Measurements from ENCODE around the gene SLC17A7. TPM values are rescaled to one million over a fixed set of nuclear protein-coding genes. Genes with fewer than 3 reads are reported as not detected.
A peak's percentile ranks its signal among the peaks of the same experiment; 100 is the strongest.

SLC17A7 gene
- total RNA-seq, 1 donor from 2014 or later, result 0.55 TPM

DNA sequence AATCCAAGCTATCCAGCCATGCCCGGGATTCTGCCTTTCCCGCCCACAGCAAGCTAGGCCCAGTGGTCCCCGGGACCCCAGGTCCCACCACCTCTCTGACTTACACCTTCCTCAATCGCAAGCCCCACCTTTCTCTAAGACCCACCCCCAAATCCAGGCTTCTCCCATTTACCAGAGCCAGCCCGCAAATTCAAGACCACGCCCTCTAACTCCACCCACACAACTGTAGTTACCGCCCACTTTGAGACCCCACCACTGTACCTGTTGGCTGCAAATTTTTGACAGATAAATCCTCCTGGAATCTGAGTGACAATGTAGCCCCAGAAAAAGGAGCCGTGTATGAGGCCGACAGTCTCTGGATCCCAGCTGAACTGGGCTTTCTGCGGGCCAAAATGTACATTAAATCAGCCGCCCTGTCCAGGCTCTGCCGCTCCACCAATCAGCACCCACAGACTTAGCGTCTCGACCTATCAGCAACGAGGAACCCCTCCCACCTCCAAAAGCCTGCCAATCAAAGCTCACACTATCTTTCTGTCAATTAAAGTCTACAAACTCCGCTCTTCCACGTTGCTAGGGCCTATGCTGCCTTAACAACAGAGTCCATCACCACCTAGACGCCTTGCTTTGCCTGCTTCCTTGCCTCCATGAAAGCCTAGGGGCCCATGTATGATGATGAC is 6.3 kb downstream of the SLC17A7 start:
- ChIA-PET CTCF (interaction anchor here (1.2 kb wide), 1 partner anchor 8 kb away, joined by 3 read pairs; no protein-coding TSS in a partner anchor), POLR2A (no interaction called here)
- H3K4me1 Mint-ChIP-seq, result peaks cover 32% of the 10 kb centered on the region
- no peak overlapping the region for H3K4me3 Mint-ChIP-seq
- H3K27me3 Mint-ChIP-seq, result peaks cover 81% of the 10 kb centered on the region
- H3K9me3 Mint-ChIP-seq, result no peaks in the 10 kb centered on the region
- H3K27ac Mint-ChIP-seq, result no peak overlapping the region
- H3K36me3 Mint-ChIP-seq (ENCODE audit: low read depth), result no peaks in the 10 kb centered on the region
- ATAC-seq (ENCODE audit: low read depth), result no peak
- TF ChIP-seq, protein P1, sequence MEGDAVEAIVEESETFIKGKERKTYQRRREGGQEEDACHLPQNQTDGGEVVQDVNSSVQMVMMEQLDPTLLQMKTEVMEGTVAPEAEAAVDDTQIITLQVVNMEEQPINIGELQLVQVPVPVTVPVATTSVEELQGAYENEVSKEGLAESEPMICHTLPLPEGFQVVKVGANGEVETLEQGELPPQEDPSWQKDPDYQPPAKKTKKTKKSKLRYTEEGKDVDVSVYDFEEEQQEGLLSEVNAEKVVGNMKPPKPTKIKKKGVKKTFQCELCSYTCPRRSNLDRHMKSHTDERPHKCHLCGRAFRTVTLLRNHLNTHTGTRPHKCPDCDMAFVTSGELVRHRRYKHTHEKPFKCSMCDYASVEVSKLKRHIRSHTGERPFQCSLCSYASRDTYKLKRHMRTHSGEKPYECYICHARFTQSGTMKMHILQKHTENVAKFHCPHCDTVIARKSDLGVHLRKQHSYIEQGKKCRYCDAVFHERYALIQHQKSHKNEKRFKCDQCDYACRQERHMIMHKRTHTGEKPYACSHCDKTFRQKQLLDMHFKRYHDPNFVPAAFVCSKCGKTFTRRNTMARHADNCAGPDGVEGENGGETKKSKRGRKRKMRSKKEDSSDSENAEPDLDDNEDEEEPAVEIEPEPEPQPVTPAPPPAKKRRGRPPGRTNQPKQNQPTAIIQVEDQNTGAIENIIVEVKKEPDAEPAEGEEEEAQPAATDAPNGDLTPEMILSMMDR (IDR thresholded peaks at IDR 0.05), result no peak
- intact Hi-C loops (cut with micrococcal nuclease), result no loop called here
- DNase-seq, result no peak

DNA sequence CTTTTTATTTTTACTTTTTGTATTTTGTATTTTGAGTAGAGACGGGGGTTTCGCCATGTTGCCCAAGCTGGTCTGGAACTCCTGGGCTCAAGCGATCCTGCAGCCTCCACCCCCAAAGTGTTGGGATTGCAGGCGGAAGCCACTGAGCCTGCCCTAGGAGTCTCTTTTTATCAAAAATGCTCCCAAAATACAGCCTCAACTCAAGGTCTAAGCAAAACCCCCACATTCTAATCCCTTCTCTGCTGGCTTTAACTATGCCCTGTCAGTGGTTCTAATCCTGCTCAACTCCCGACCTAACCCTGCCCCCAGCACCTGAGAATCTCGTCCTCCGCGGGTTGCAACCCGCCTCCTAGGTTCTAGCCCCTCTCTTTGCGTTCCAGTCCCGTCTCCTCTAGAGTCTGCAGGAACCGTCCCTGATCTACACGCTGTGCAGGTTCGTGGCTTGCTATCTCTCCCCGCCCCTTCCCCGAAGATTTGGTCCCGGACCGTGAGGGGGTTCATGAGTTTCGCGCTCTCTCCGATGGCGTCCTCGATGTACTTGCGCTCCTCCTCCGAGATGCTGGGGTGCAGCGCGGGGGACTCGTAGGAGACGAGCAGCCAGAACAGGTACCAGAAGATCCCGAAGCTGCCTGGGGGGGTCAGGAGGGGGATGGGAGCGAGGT is 8.0 kb downstream of the SLC17A7 start:
- H3K4me3 Mint-ChIP-seq, result no peak overlapping the region
- H3K27me3 Mint-ChIP-seq, result peaks cover 76% of the 10 kb centered on the region
- DNase-seq (no peak), ATAC-seq (ENCODE audit: low read depth) (no peak)
- peaks cover 37% of the 10 kb centered on the region for H3K4me1 Mint-ChIP-seq
- CTCF ChIA-PET, result interaction anchor here (1.2 kb wide), 1 partner anchor 10 kb away, joined by 3 read pairs; no protein-coding TSS in a partner anchor
- H3K9me3 Mint-ChIP-seq, result no peaks in the 10 kb centered on the region
- POLR2A ChIA-PET, result interaction anchor here (0.7 kb wide), 1 partner anchor 946 kb away, joined by 3 read pairs; no protein-coding TSS in a partner anchor
- no peaks in the 10 kb centered on the region for H3K36me3 Mint-ChIP-seq (ENCODE audit: low read depth)
- intact Hi-C loops (cut with micrococcal nuclease), result no loop called here
- no peak overlapping the region for H3K27ac Mint-ChIP-seq
- TF ChIP-seq, protein P1 (IDR thresholded peaks at IDR 0.05), result no peak

DNA sequence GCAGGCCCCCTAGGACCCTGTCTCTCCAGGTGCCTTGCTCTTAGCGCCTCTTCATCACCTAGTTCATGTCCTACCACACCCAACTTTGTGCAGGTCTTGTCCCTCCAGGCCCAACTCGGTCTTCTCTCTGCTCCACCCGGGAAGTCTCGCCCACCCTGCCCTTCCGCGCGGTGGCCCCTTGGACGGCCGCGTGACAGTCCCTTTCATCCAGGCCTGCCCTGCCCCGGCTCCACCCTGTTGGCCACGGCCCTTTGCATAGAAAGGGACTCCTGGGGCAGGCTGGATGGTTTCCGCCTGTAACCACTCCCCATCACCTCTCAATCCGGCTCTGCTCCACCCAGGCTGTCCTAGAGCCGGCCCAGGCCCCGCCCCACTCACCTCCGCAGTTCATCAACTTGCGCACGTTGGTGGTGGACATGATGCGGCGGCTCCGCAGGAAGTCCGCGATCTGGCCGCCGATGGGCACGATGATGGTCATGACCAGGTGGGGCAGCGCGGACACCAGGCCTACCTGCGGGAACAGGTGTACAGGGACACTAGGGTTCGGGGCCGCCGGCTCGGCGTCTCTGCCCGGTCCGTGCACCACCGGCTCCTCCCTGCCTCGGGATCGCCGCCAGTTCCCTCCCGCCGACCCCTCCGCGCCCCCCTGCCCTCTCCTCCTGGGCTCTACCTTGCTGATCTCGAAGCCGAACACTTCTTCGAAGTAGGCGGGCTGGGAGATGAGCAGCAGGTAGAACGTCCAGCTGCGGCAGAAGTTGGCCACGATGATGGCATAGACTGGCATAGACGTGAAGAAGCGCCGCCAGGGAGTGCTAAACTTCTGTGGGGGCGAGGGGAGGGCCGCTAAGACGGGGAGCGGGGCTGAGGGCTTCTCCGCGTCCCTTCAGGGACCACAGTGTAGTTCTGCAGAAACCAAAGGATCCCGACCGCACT is 8.9 kb downstream of the SLC17A7 start:
- Mint-ChIP-seq H3K27me3 (peaks cover 73% of the 10 kb centered on the region), H3K4me3 (no peak overlapping the region), H3K36me3 (ENCODE audit: low read depth) (no peaks in the 10 kb centered on the region), H3K4me1 (peaks cover 45% of the 10 kb centered on the region), H3K27ac (no peak overlapping the region), H3K9me3 (no peaks in the 10 kb centered on the region)
- TF ChIP-seq, protein P1 (IDR thresholded peaks at IDR 0.05), result no peak
- ATAC-seq (ENCODE audit: low read depth), result peak; percentile 42
- ChIA-PET CTCF (interaction anchor here (1.5 kb wide), 1 partner anchor 41 kb away, joined by 4 read pairs; no protein-coding TSS in a partner anchor), POLR2A (interaction anchor here (0.6 kb wide), 3 partner anchors 76 to 99 kb away, joined by 3 to 7 read pairs (median 4); no protein-coding TSS in a partner anchor)
- intact Hi-C loops (cut with micrococcal nuclease), result no loop called here
- no peak for DNase-seq

DNA sequence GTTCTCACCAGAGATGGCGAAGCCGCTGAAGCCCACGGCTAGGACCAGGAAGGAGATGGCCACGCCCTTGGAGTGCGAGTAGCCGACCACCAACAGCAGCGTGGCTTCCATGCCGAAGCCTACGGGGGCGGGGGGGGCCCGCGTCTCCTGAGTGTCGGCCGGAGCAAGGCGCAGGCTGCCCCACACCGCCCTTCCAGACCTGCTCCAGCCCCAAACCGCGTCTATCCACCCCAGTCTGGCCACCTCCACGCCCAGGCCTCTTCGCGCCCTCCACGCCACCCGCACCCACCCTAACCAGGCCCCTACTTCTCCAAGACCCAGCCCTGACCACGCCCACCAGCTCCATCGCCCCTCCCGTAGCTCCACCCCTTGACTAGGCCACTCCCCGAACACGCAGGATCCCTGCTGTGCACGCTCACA is 10.0 kb downstream of the SLC17A7 start:
- ChIA-PET POLR2A (interaction anchor here (0.6 to 0.7 kb wide), 3 partner anchors 16 to 98 kb away, joined by 3 to 7 read pairs (median 3); no protein-coding TSS in a partner anchor), CTCF (interaction anchor here (1.5 kb wide), 1 partner anchor 40 kb away, joined by 4 read pairs; no protein-coding TSS in a partner anchor)
- peak; percentile 27 for ATAC-seq (ENCODE audit: low read depth)
- DNase-seq, result no peak
- TF ChIP-seq, protein P1 (IDR thresholded peaks at IDR 0.05), result no peak
- H3K27me3 Mint-ChIP-seq, result peaks cover 74% of the 10 kb centered on the region
- no peak overlapping the region for H3K27ac Mint-ChIP-seq
- H3K4me1 Mint-ChIP-seq, result peaks cover 48% of the 10 kb centered on the region
- H3K4me3 Mint-ChIP-seq, result no peak overlapping the region
- intact Hi-C loops (cut with micrococcal nuclease), result no loop called here
- H3K36me3 Mint-ChIP-seq (ENCODE audit: low read depth), result no peaks in the 10 kb centered on the region
- H3K9me3 Mint-ChIP-seq, result no peaks in the 10 kb centered on the region
